NCI-H748 (cell line): Measurements from ENCODE around the gene MUS81.

Experiments
- DNase-seq: peaks from one replicate; lab custom pipeline; 2025; ENCODE audit not compliant: unreplicated experiment; lab: John Stamatoyannopoulos, UW

MUS81 gene

DNA sequence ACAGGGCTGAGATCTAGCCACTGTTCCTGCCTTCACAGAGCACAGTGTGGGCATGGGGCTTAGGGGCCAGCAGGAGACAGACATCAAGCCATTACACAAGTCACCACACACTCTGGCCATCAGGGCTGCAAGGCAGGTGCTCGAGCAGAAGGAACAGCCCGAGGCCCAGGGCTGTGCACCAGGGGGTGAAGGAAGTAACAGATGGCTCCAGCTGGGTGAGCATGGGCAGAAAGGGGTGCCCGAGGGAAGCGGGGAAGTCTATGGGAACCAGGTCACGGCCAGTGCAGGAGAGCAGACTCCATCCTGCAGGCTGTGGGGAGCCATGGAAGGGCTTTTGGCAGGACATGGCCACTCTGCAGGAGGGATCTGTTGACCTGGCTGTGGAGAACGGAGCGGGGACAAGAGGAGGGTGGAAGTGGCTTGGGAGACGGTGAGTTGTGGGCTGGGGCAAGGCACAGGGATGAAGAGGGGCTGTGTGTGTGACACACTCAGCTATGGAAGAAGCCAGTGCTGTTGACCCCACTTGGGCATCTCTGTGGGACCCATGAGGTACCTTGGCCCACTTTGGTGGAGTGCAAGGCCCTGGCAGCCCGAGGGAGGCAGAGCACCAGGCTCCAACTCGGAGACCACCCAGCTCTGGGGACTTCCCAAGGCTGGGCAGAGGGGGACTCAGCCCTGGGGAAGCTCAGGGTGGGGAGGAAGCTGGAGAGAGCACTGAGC, 55.0 kb downstream of the MUS81 start:
- DNase-seq = no peak

DNA sequence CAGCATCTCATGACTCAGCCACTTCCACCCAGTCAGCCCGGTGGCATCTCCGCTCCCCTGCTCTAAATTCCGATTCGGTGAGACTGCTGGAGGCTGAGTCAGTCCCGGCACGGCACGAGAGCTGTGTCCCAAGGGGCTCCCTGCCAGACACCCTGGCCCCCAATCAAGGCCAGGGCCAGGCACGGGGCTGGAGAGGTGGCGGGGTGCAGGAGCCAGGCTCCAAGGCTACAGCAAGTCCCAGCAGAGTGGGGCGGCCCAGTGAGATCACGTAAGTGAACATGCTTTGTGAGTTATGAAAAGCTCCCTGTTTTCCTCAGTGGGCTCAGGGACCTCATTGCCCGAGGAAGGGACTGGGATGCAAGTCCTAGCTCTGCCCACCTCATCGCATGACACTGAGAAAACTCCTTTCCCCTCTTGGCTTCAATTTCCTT, 55.6 kb downstream of the MUS81 start:
- no peak for DNase-seq
